ENCODE measurements around the gene PPME1. TPM values are rescaled to one million over a fixed set of nuclear protein-coding genes. Genes with fewer than 3 reads are reported as not detected.
"Not testable (repeated sequence)": the region's sequence is repeated elsewhere in the genome, so short reads cannot be mapped to it uniquely, and the experiment has no call there.

PPME1 gene
- total RNA-seq, 1 experiment from 2014 or later, result 98.3 TPM

- no TSS peak for BruUV-seq (replicated peaks)
- POLR2A ChIA-PET (ENCODE audit: low non-redundant PET), result no interaction called here
- H3K36me3 ChIP-seq (ENCODE audit: insufficient read depth, low read length, poor library complexity, severe bottlenecking), result peaks cover 4% of the 10 kb centered on the region
- peak overlapping the region; percentile 58 for H3K27ac ChIP-seq (ENCODE audit: low read depth, low read length, poor library complexity, severe bottlenecking)
- CTCF ChIA-PET, result no interaction called here
- DNase-seq (ENCODE audit: low spot score), result no peak
- intact Hi-C loops (cut with micrococcal nuclease; ENCODE audit: unreplicated experiment), result no loop called here
- H3K27me3 ChIP-seq (replicated peaks; ENCODE audit: insufficient read depth, low read depth, low read length, poor library complexity), result no peaks in the 10 kb centered on the region
- no peaks in the 10 kb centered on the region for H3K9me3 ChIP-seq (ENCODE audit: low read depth, low read length, poor library complexity, severe bottlenecking)
- H3K4me1 ChIP-seq (ENCODE audit: insufficient read depth, low read length, poor library complexity, severe bottlenecking), result peaks cover 20% of the 10 kb centered on the region
- TF ChIP-seq CTCF (conservative IDR thresholded peaks at IDR 0.05; ENCODE audit: low read depth, low read length) (no peak), EZH2 (IDR thresholded peaks at IDR 0.05; ENCODE audit: borderline replicate concordance, low read depth, low read length, poor library complexity, severe bottlenecking) (no peak)
- no peak overlapping the region for H3K4me3 ChIP-seq (ENCODE audit: low read depth, low read length, poor library complexity, severe bottlenecking)
Measured at GRCh38 chr11:74139151-74139918, 31.8 kb upstream of the PPME1 start.

GRCh38 chr11:74139919-74140431, 31.1 kb upstream of the PPME1 start:
- CTCF ChIA-PET; DNase-seq (ENCODE audit: low spot score); H3K27me3 ChIP-seq (replicated peaks; ENCODE audit: insufficient read depth, low read depth, low read length, poor library complexity); POLR2A ChIA-PET (ENCODE audit: low non-redundant PET); H3K9me3 ChIP-seq (ENCODE audit: low read depth, low read length, poor library complexity, severe bottlenecking); BruUV-seq (replicated peaks); intact Hi-C loops (cut with micrococcal nuclease; ENCODE audit: unreplicated experiment); H3K36me3 ChIP-seq (ENCODE audit: insufficient read depth, low read length, poor library complexity, severe bottlenecking); H3K27ac ChIP-seq (ENCODE audit: low read depth, low read length, poor library complexity, severe bottlenecking); H3K4me3 ChIP-seq (ENCODE audit: low read depth, low read length, poor library complexity, severe bottlenecking): not testable (repeated sequence)
- peaks cover 20% of the 10 kb centered on the region for H3K4me1 ChIP-seq (ENCODE audit: insufficient read depth, low read length, poor library complexity, severe bottlenecking)

- intact Hi-C loops (cut with micrococcal nuclease; ENCODE audit: unreplicated experiment), result no loop called here
- no peak overlapping the region for H3K27ac ChIP-seq (ENCODE audit: low read depth, low read length, poor library complexity, severe bottlenecking)
- peaks cover 4% of the 10 kb centered on the region for H3K36me3 ChIP-seq (ENCODE audit: insufficient read depth, low read length, poor library complexity, severe bottlenecking)
- H3K27me3 ChIP-seq (replicated peaks; ENCODE audit: insufficient read depth, low read depth, low read length, poor library complexity), result no peaks in the 10 kb centered on the region
- POLR2A ChIA-PET (ENCODE audit: low non-redundant PET), result no interaction called here
- no peak overlapping the region for H3K4me3 ChIP-seq (ENCODE audit: low read depth, low read length, poor library complexity, severe bottlenecking)
- TF ChIP-seq EZH2 (IDR thresholded peaks at IDR 0.05; ENCODE audit: borderline replicate concordance, low read depth, low read length, poor library complexity, severe bottlenecking) (no peak), CTCF (conservative IDR thresholded peaks at IDR 0.05; ENCODE audit: low read depth, low read length) (no peak)
- H3K9me3 ChIP-seq (ENCODE audit: low read depth, low read length, poor library complexity, severe bottlenecking), result no peaks in the 10 kb centered on the region
- CTCF ChIA-PET, result no interaction called here
- no peak for DNase-seq (ENCODE audit: low spot score)
- peaks cover 20% of the 10 kb centered on the region for H3K4me1 ChIP-seq (ENCODE audit: insufficient read depth, low read length, poor library complexity, severe bottlenecking)
- no TSS peak for BruUV-seq (replicated peaks)
Measured at GRCh38 chr11:74141241-74141695, 29.8 kb upstream of the PPME1 start.

GRCh38 chr11:74141908-74142307, 29.2 kb upstream of the PPME1 start:
- ChIA-PET CTCF (no interaction called here), POLR2A (ENCODE audit: low non-redundant PET) (no interaction called here)
- Histone ChIP-seq H3K27ac (ENCODE audit: low read depth, low read length, poor library complexity, severe bottlenecking) (no peak overlapping the region), H3K4me3 (ENCODE audit: low read depth, low read length, poor library complexity, severe bottlenecking) (no peak overlapping the region), H3K4me1 (ENCODE audit: insufficient read depth, low read length, poor library complexity, severe bottlenecking) (peaks cover 20% of the 10 kb centered on the region), H3K36me3 (ENCODE audit: insufficient read depth, low read length, poor library complexity, severe bottlenecking) (peaks cover 4% of the 10 kb centered on the region), H3K27me3 (replicated peaks; ENCODE audit: insufficient read depth, low read depth, low read length, poor library complexity) (no peaks in the 10 kb centered on the region), H3K9me3 (ENCODE audit: low read depth, low read length, poor library complexity, severe bottlenecking) (no peaks in the 10 kb centered on the region)
- BruUV-seq (replicated peaks), result no TSS peak
- DNase-seq (ENCODE audit: low spot score), result no peak
- no peak for TF ChIP-seq CTCF (conservative IDR thresholded peaks at IDR 0.05; ENCODE audit: low read depth, low read length)
- TF ChIP-seq EZH2 (IDR thresholded peaks at IDR 0.05; ENCODE audit: borderline replicate concordance, low read depth, low read length, poor library complexity, severe bottlenecking), result no peak
- intact Hi-C loops (cut with micrococcal nuclease; ENCODE audit: unreplicated experiment), result no loop called here

Measured in A673 (cell line).